AG04449 (cell line): ENCODE measurements around the gene TMBIM1.
"Not testable (repeated sequence)": the region's sequence is repeated elsewhere in the genome, so short reads cannot be mapped to it uniquely, and the experiment has no call there.

Source experiments
- CTCF ChIA-PET: fragments of 350-600 bp; formaldehyde crosslinking; extraction: SDS; loops from one replicate; lab custom pipeline; 2021; ENCODE audit warnings: antibody characterized with exemption; lab: Yijun Ruan, JAX
- POLR2A ChIA-PET: fragments of 400-600, 350-600 bp; formaldehyde crosslinking; extraction: SDS; loops from one replicate; lab custom pipeline; 2020; ENCODE audit warnings: antibody characterized with exemption, inconsistent platforms; lab: Yijun Ruan, JAX
- DNase-seq: peaks from one replicate; pipeline ENCODE4 v3.0.0-alpha.2; 2010; ENCODE audit warnings: low read depth, low spot score
- H3K4me3 ChIP-seq: 2 replicates; pipeline ENCODE4 v1.5.1; 2011; ENCODE audit warnings: low read depth, mild to moderate bottlenecking, control low read depth, low read length
- TF ChIP-seq, protein P1 (sequence below): IDR thresholded peaks from one replicate; pipeline ENCODE4 v1.5.1; 2011; ENCODE audit warnings: mild to moderate bottlenecking, moderate library complexity, low read length, control low read depth, inconsistent platforms; ENCODE audit not compliant: insufficient read depth; ENCODE audit errors: missing control alignments

TMBIM1 gene

DNA sequence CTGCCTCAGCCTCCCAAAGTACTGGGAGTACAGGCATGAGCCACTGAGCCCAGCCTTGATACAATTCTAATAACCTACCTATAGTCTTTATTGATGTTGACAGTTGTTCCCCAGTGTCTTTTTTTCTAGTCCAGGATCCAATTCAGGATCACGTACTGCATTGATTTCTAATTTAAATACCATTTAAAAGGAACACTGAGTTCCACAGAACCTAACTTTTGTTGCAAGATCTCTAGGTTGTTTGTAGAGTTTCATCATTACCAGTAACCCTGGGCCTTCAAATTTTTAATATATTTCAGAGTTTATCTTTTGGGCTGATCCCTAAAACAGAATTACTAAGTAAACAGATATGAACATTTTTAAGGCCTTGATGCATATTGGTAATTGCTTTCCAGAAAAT lies 21.1 kb upstream of the TMBIM1 start:
- TF ChIP-seq, protein P1, sequence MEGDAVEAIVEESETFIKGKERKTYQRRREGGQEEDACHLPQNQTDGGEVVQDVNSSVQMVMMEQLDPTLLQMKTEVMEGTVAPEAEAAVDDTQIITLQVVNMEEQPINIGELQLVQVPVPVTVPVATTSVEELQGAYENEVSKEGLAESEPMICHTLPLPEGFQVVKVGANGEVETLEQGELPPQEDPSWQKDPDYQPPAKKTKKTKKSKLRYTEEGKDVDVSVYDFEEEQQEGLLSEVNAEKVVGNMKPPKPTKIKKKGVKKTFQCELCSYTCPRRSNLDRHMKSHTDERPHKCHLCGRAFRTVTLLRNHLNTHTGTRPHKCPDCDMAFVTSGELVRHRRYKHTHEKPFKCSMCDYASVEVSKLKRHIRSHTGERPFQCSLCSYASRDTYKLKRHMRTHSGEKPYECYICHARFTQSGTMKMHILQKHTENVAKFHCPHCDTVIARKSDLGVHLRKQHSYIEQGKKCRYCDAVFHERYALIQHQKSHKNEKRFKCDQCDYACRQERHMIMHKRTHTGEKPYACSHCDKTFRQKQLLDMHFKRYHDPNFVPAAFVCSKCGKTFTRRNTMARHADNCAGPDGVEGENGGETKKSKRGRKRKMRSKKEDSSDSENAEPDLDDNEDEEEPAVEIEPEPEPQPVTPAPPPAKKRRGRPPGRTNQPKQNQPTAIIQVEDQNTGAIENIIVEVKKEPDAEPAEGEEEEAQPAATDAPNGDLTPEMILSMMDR, result no peak
- CTCF ChIA-PET, result no interaction called here
- no peak overlapping the region for H3K4me3 ChIP-seq
- POLR2A ChIA-PET, result no interaction called here
- DNase-seq, result no peak

DNA sequence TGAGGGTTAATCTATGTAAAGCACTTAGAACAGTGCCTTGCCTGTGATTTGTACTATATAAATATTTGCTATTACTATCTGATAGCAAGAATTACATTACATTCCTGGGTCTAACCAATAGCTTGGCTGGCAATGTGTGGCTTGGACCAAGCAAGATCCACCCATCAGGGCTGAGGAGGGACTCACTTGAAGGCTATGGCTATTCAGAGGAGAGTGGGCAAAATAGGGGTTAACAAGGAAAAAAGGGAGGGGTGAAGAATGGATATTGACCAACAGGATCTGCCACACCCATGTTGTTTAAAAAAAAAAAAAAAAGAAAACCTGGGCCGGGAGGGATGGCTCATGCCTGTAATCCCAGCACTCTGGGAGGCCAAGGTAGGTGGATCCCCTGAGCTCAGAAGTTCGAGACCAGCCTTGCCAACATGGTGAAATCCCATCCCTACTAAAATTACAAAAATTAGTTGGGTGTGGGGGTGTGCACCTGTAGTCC lies 20.0 kb upstream of the TMBIM1 start:
- H3K4me3 ChIP-seq, result no peak overlapping the region
- no peak for DNase-seq
- CTCF ChIA-PET, result interaction anchor here (1.1 to 2.0 kb wide), 3 partner anchors 10 to 17 kb away, joined by 3 to 12 read pairs (median 7); no protein-coding TSS in a partner anchor
- POLR2A ChIA-PET, result interaction anchor here (0.6 kb wide), 1 partner anchor 85 kb away, joined by 3 read pairs; no protein-coding TSS in a partner anchor
- TF ChIP-seq, protein P1, result no peak

DNA sequence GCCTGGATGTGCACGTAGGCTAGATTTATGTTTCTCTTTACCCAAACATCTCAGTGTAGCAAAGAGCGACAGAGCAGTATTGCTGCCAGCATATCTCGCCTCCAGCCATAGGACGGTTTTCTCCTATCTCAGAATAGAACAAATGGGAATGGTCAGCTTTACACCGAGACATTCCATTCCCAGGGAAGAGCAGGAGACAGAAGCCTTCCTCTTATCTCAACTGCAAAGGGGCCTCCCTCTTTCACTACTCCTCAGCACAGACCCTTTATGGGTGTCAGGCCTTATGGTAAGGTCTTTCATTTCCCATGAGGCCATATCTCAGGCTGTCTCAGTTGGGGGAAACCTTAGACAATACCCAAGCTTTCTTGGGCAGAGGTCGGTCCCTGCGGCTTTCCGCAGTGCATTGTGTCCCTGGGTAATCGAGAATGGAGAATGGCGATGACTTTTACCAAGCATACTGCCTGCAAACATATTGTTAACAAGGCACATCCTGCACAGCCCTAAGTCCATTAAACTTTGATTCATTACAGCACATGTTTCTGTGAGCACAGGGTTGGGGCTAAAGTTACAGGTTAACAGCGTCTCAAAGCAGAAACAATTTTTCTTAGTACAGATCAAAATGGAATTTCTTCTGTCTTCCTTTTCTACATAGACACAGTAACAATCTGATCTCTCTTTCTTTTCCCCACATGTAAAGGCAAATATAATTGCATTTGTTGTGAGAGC lies 19.4 kb upstream of the TMBIM1 start:
- CTCF ChIA-PET, result interaction anchor here (1.1 to 2.0 kb wide), 3 partner anchors 10 to 17 kb away, joined by 3 to 12 read pairs (median 7); no protein-coding TSS in a partner anchor
- POLR2A ChIA-PET, result interaction anchor here (0.6 kb wide), 1 partner anchor 86 kb away, joined by 3 read pairs; no protein-coding TSS in a partner anchor
- not testable (repeated sequence) for DNase-seq, H3K4me3 ChIP-seq

DNA sequence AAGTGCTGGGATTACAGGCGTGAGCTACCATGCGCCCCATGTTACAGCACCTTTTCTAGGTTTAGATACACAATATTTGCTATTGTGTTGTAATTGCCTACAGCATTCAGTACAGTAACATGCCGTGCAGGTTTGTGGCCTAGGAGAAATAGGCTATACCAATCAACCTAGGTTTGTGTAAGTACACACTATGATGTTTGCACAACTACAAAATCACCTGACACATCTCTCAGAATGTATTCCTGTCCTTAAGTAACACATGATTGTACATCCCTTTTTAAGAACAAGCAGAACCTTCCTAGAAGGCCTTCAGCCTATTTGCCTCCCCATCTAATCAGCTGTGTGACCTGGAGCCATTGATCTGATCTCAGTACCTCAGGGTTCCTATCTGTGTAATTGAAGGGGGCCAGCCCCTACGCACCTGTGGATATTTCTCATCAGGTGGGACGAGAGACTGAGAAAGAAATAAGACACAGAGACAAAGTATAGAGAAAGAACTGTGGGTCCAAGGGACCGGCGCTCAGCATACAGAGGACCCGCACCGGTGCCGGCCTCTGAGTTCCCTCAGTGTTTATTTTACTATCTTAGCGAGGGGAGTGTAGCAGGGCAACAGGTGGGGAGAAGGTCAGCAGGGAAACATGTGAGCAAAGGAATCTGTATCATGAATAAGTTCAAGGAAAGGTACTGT lies 18.7 kb upstream of the TMBIM1 start:
- TF ChIP-seq, protein P1, result no peak
- ChIA-PET POLR2A (no interaction called here), CTCF (interaction anchor here (1.1 to 2.0 kb wide), 3 partner anchors 9 to 12 kb away, joined by 4 to 12 read pairs (median 7); no protein-coding TSS in a partner anchor)
- no peak overlapping the region for H3K4me3 ChIP-seq
- DNase-seq, result no peak

DNA sequence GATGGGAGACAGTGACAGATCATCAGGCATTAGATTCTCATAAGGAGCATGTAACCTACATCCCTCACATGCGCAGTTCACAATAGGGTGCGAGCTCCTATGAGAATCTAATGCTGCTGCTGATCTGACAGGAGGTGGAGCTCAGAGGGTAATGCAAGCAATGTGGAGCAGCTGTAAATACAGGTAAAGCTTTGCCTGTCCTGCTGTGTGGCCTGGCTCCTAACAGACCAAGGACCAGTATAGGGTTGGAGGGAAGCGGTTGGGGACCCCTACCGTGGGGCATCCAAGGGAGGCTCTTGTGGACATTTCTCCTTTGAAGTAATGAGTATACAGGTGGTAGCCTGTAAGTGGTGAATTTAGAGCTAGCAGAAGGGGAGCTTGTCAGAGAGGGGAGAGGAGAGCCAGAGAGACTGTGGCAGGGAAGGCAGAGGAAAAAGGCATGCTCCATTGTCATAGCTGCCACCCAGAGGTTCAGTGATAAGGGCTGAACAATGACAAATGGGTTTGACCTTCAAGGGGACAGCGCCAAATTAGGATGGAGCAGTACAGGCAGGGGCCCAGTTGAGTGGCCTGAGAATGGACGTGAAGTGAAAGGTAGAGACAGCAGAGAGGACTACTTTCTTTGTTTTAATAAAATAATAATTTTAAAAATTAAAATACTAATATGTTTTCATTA lies 15.2 kb upstream of the TMBIM1 start:
- DNase-seq, result no peak
- H3K4me3 ChIP-seq, result no peak overlapping the region
- POLR2A ChIA-PET, result no interaction called here
- TF ChIP-seq, protein P1, result no peak
- CTCF ChIA-PET, result interaction anchor here (0.8 to 7.2 kb wide), 7 partner anchors 13 to 88 kb away, joined by 3 to 92 read pairs (median 4); partner anchors contain the start of genes CATIP and TMBIM1

DNA sequence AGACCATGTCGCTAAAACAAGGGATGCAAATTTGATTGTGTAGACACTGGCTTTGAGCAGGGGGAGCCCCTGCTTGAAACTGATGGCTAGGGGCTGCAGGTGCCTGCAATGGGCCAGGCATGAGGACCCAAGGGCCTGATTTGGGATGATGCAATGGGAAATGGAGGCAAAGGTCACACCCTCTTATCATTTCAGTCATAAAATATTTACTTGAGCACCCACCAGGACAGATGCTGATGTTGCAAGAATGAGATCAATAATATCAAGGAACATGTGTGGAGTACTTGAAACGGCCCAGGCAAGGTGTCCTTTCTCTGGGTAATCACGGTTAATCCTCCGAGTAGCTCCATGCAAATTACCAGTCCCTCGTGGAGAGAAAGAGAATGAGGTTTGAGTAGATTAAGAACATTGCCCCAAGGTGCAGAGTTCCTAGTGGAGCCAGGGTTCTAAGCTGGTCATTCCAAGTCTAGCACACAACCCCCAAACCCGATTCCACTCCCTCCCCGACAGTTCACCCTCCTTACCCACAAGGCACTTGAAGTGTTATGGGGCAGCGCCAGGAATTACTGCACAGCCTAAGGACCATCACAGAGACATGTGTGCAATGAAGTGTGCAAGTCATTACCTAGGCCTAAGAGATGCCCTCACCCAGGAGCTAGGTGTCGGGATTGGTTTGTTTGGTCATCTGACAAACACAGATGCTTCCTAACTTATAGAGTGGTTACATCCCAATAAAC lies 14.0 kb upstream of the TMBIM1 start:
- TF ChIP-seq, protein P1, result no peak
- H3K4me3 ChIP-seq, result no peak overlapping the region
- ChIA-PET CTCF (interaction anchor here (1.1 to 7.2 kb wide), 7 partner anchors 11 to 89 kb away, joined by 3 to 92 read pairs (median 4); partner anchors contain the start of genes CATIP and TMBIM1), POLR2A (no interaction called here)
- DNase-seq, result no peak
